HG03066 (cell line): ENCODE measurements around the gene SNRPD3.

ENCODE experiments used
- ATAC-seq: cut with Tn5 transposase; IDR thresholded peaks from one replicate; pipeline ENCODE4 v1.9.1; 2021; ENCODE audit warnings: low read depth; ENCODE audit not compliant: unreplicated experiment

SNRPD3 gene

GRCh38 chr22:24555165-24556039, at the start of gene SNRPD3:
Gene SNRPD3, plus strand, starts transcription at chr22:24555999. Its CDS starts 1,676 bp downstream, at chr22:24557675.
- ATAC-seq, result peak; percentile 69

GRCh38 chr22:24506802-24507438, 48.9 kb upstream of the SNRPD3 start:
- no peak for ATAC-seq

GRCh38 chr22:24507716-24508115, 48.1 kb upstream of the SNRPD3 start:
- no peak for ATAC-seq

- no peak for ATAC-seq
Observed at GRCh38 chr22:24510637-24511625, 44.9 kb upstream of the SNRPD3 start.

- ATAC-seq, result no peak
Observed at GRCh38 chr22:24512043-24512442, 43.8 kb upstream of the SNRPD3 start.

GRCh38 chr22:24513378-24514240, 42.2 kb upstream of the SNRPD3 start:
- ATAC-seq, result no peak

- ATAC-seq, result no peak
Observed at GRCh38 chr22:24514241-24515026, 41.4 kb upstream of the SNRPD3 start.

- ATAC-seq, result no peak
Observed at GRCh38 chr22:24515027-24515338, 40.8 kb upstream of the SNRPD3 start.

GRCh38 chr22:24516301-24516737, 39.5 kb upstream of the SNRPD3 start:
- no peak for ATAC-seq

GRCh38 chr22:24517446-24517845, 38.4 kb upstream of the SNRPD3 start:
- no peak for ATAC-seq

GRCh38 chr22:24518228-24518627, 37.6 kb upstream of the SNRPD3 start:
- ATAC-seq, result no peak

GRCh38 chr22:24518771-24519485, 36.9 kb upstream of the SNRPD3 start:
- no peak for ATAC-seq

- no peak for ATAC-seq
Observed at GRCh38 chr22:24519496-24519895, 36.3 kb upstream of the SNRPD3 start.

- ATAC-seq, result no peak
Observed at GRCh38 chr22:24521791-24522245, 34.0 kb upstream of the SNRPD3 start.

GRCh38 chr22:24523873-24524272, 31.9 kb upstream of the SNRPD3 start:
- no peak for ATAC-seq

- no peak for ATAC-seq
Observed at GRCh38 chr22:24525416-24526037, 30.3 kb upstream of the SNRPD3 start.

- no peak for ATAC-seq
Observed at GRCh38 chr22:24526191-24526590, 29.6 kb upstream of the SNRPD3 start.

- no peak for ATAC-seq
Observed at GRCh38 chr22:24529898-24530297, 25.9 kb upstream of the SNRPD3 start.
